Measurements from ENCODE around the gene TP53BP1. TPM values are rescaled to one million over a fixed set of nuclear protein-coding genes. Genes with fewer than 3 reads are reported as not detected.

The TP53BP1 gene
- total and polyA plus RNA-seq, 12 donors, result 22.8 to 80.9 (median 43.7) TPM

- intact Hi-C loops (cut with DNase I), result no loop called here
- no peak for DNase-seq
- 100% methylated on average over 1 of the region's 1 CpG for WGBS, 4 donors
- Histone ChIP-seq H3K27ac (no peak overlapping the region), H3K27me3 (no peaks in the 10 kb centered on the region), H3K4me1 (replicated peaks in 1 of 2) (peaks cover 0 to 1% of the 10 kb centered on the region in 2 donors), H3K4me3 (no peak overlapping the region), H3K9me3 (replicated peaks in 1 of 3) (no peaks in the 10 kb centered on the region), H3K36me3 (replicated peaks in 1 of 2) (peaks cover 0 to 31% of the 10 kb centered on the region in 2 donors)
- TF ChIP-seq POLR2A (IDR thresholded peaks at IDR 0.05), result no peak
- TF ChIP-seq, protein P1, sequence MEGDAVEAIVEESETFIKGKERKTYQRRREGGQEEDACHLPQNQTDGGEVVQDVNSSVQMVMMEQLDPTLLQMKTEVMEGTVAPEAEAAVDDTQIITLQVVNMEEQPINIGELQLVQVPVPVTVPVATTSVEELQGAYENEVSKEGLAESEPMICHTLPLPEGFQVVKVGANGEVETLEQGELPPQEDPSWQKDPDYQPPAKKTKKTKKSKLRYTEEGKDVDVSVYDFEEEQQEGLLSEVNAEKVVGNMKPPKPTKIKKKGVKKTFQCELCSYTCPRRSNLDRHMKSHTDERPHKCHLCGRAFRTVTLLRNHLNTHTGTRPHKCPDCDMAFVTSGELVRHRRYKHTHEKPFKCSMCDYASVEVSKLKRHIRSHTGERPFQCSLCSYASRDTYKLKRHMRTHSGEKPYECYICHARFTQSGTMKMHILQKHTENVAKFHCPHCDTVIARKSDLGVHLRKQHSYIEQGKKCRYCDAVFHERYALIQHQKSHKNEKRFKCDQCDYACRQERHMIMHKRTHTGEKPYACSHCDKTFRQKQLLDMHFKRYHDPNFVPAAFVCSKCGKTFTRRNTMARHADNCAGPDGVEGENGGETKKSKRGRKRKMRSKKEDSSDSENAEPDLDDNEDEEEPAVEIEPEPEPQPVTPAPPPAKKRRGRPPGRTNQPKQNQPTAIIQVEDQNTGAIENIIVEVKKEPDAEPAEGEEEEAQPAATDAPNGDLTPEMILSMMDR (IDR thresholded peaks at IDR 0.05), result no peak
Observed at GRCh38 chr15:43463998-43464397, 29.0 kb downstream of the TP53BP1 start.

DNA sequence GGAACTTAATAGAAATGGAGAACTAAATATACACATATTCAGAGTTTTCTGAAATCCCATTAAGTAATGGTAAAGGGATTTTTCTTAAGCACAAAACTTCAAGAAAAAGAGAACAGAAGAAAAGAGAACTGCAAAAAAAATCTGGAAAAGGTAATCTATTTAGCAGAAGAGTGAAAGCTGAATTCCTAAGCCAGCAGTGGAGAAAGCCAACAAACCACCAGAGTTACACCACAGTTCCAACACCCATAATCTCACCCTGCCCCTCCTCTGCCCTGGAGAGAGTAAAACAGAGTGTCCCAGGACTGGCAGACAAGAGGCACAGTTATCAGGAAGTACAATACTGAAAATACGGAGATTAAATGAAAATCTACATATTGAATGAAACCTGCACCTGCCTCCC, 29.4 kb downstream of the TP53BP1 start:
- TF ChIP-seq, protein P1 (IDR thresholded peaks at IDR 0.05), result no peak

GRCh38 chr15:43449981-43450380, 43.0 kb downstream of the TP53BP1 start:
- 91 to 95% (median 93%) methylated on average over 1 of the region's 1 CpG for WGBS, 4 donors
- H3K36me3 ChIP-seq (replicated peaks in 1 of 2), result peaks cover 0 to 8% of the 10 kb centered on the region in 2 donors
- intact Hi-C loops (cut with DNase I), result loop anchor here in 1 of 2 donors (10.0 kb wide), 1 partner anchor 65 kb away; the partner anchor contains the start of gene MAP1A

More for the DNA sequence above, 29.4 kb downstream of the TP53BP1 start:
- Histone ChIP-seq H3K27ac (no peak overlapping the region), H3K9me3 (replicated peaks in 1 of 3) (no peaks in the 10 kb centered on the region), H3K4me3 (no peak overlapping the region), H3K27me3 (no peaks in the 10 kb centered on the region), H3K36me3 (replicated peaks in 1 of 2) (peaks cover 0 to 31% of the 10 kb centered on the region in 2 donors), H3K4me1 (replicated peaks in 1 of 2) (peaks cover 0 to 6% of the 10 kb centered on the region in 2 donors)
- 76 to 88% (median 81%) methylated on average over 1 of the region's 1 CpG for WGBS, 4 donors
- intact Hi-C loops (cut with DNase I), result no loop called here
- DNase-seq, result peak in 1 of 7 donors; percentile 17

DNA sequence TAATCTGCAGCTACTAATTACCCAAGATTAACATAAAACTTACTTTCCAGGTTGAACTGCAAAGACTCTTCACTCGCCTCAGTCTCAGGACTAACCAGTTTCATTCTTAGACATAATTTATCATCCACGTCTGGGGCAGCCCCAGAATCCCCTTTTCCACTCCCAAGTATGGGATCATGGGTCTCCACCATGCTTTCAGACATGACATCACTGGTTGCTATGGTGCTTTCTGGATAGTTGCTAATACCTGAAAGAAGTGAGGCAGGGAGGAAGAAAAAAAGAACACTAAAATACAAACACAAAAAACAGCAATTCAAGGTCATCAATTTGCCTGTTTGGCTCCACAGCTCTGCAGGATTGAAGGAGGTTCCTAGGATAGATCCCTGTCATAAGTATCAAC, 46.6 kb downstream of the TP53BP1 start:
- Histone ChIP-seq H3K4me3 (no peak overlapping the region), H3K9me3 (replicated peaks in 1 of 3) (no peaks in the 10 kb centered on the region), H3K36me3 (replicated peaks in 1 of 2) (peaks cover 0 to 12% of the 10 kb centered on the region in 2 donors), H3K27me3 (no peaks in the 10 kb centered on the region), H3K27ac (no peak overlapping the region), H3K4me1 (replicated peaks in 1 of 2) (peaks cover 0 to 5% of the 10 kb centered on the region in 2 donors)
- 79 to 88% (median 84%) methylated on average over 2 of the region's 2 CpGs for WGBS, 4 donors
- TF ChIP-seq, protein P1 (IDR thresholded peaks at IDR 0.05), result no peak
- no peak for TF ChIP-seq POLR2A (IDR thresholded peaks at IDR 0.05)
- no peak for DNase-seq
- intact Hi-C loops (cut with DNase I), result loop anchor here in 1 of 2 donors (10.0 kb wide), 1 partner anchor 68 kb away; the partner anchor contains the start of gene MAP1A

More at GRCh38 chr15:43449981-43450380, 43.0 kb downstream of the TP53BP1 start:
- H3K27ac ChIP-seq, result no peak overlapping the region
- H3K9me3 ChIP-seq (replicated peaks in 1 of 3), result no peaks in the 10 kb centered on the region
- no peaks in the 10 kb centered on the region for H3K4me1 ChIP-seq (replicated peaks in 1 of 2)
- no peak for TF ChIP-seq POLR2A (IDR thresholded peaks at IDR 0.05)
- TF ChIP-seq, protein P1 (IDR thresholded peaks at IDR 0.05), result no peak
- no peak for DNase-seq
- no peak overlapping the region for H3K4me3 ChIP-seq
- no peaks in the 10 kb centered on the region for H3K27me3 ChIP-seq
